Activated T-helper 1 cell treated with anti-CD3 and anti-CD28 coated beads, Interleukin-12 subunit alpha, Interleukin-12 subunit beta, Interleukin-2, Interleukin-4 antibody, amounts not matched to agents 30 ng/mL and 10 ng/mL and 1 ng/mL, durations not matched to agents 14 hours and 24 hours and 36 hours (primary cell): ENCODE measurements around the gene SLC38A8. TPM values are rescaled to one million over a fixed set of nuclear protein-coding genes. Genes with fewer than 3 reads are reported as not detected.

ENCODE experiments used
- DNase-seq: peaks from one replicate; pipeline ENCODE4 v3.0.0; 2021; ENCODE audit warnings: low spot score
- H3K27ac Mint-ChIP-seq: one replicate; pipeline ENCODE4 v1.8.0; 2021; ENCODE audit warnings: mild to moderate bottlenecking, mixed read lengths
- H3K27me3 Mint-ChIP-seq: one replicate; pipeline ENCODE4 v1.8.0; 2022; ENCODE audit warnings: mild to moderate bottlenecking, moderate library complexity, mixed read lengths; ENCODE audit not compliant: insufficient read depth
- H3K36me3 Mint-ChIP-seq: one replicate; pipeline ENCODE4 v1.8.0; 2021; ENCODE audit warnings: low read depth, mixed read lengths
- H3K4me1 Mint-ChIP-seq: one replicate; pipeline ENCODE4 v1.8.0; 2021; ENCODE audit warnings: low read depth, mixed read lengths
- H3K4me3 Mint-ChIP-seq: one replicate; pipeline ENCODE4 v1.8.0; 2021; ENCODE audit warnings: mild to moderate bottlenecking, moderate library complexity, mixed read lengths
- H3K9me3 Mint-ChIP-seq: one replicate; pipeline ENCODE4 v1.8.0; 2021; ENCODE audit warnings: mixed read lengths
- intact Hi-C: fragments of 100-400 bp; cut with micrococcal nuclease; formaldehyde crosslinking; loops from one replicate; pipeline ENCODE4 v1.15.1; 2024
- total RNA-seq: library from RNA; stranded (reverse); gene quantifications from 2 replicates; pipeline ENCODE4 v1.2.3, GENCODE V29; 2022

SLC38A8 gene
- total RNA-seq, 1 donor from 2014 or later, result not detected

GRCh38 chr16:83992624-83993023 lies 50.0 kb downstream of the SLC38A8 start:
- H3K27me3 Mint-ChIP-seq, result peaks cover 14% of the 10 kb centered on the region
- no peaks in the 10 kb centered on the region for H3K4me1 Mint-ChIP-seq
- no peak overlapping the region for H3K4me3 Mint-ChIP-seq
- no peak overlapping the region for H3K27ac Mint-ChIP-seq
- intact Hi-C loops, result no loop called here
- peaks cover 4% of the 10 kb centered on the region for H3K9me3 Mint-ChIP-seq
- no peak for DNase-seq
- H3K36me3 Mint-ChIP-seq, result no peaks in the 10 kb centered on the region

- no peaks in the 10 kb centered on the region for H3K4me1 Mint-ChIP-seq
- intact Hi-C loops, result no loop called here
- no peak overlapping the region for H3K27ac Mint-ChIP-seq
- H3K4me3 Mint-ChIP-seq, result no peak overlapping the region
- H3K36me3 Mint-ChIP-seq, result no peaks in the 10 kb centered on the region
- peaks cover 4% of the 10 kb centered on the region for H3K9me3 Mint-ChIP-seq
- DNase-seq, result no peak
- H3K27me3 Mint-ChIP-seq, result peaks cover 17% of the 10 kb centered on the region
These were observed 52.1 kb downstream of the SLC38A8 start for GRCh38 chr16:83990492-83990891.

GRCh38 chr16:83989300-83989699 lies 53.3 kb downstream of the SLC38A8 start:
- Mint-ChIP-seq H3K9me3 (peaks cover 4% of the 10 kb centered on the region), H3K27ac (no peak overlapping the region), H3K36me3 (no peaks in the 10 kb centered on the region), H3K4me1 (no peaks in the 10 kb centered on the region), H3K27me3 (peaks cover 9% of the 10 kb centered on the region), H3K4me3 (no peak overlapping the region)
- no peak for DNase-seq
- intact Hi-C loops, result no loop called here

- H3K27ac Mint-ChIP-seq, result no peak overlapping the region
- H3K4me3 Mint-ChIP-seq, result no peak overlapping the region
- H3K27me3 Mint-ChIP-seq, result peaks cover 10% of the 10 kb centered on the region
- H3K36me3 Mint-ChIP-seq, result no peaks in the 10 kb centered on the region
- H3K9me3 Mint-ChIP-seq, result peaks cover 6% of the 10 kb centered on the region
- H3K4me1 Mint-ChIP-seq, result no peaks in the 10 kb centered on the region
- intact Hi-C loops, result no loop called here
- DNase-seq, result no peak
These were observed 59.1 kb downstream of the SLC38A8 start for GRCh38 chr16:83983491-83983890.

GRCh38 chr16:83981799-83982198 lies 60.8 kb downstream of the SLC38A8 start:
- Mint-ChIP-seq H3K9me3 (peaks cover 6% of the 10 kb centered on the region), H3K4me3 (no peak overlapping the region), H3K27me3 (peaks cover 2% of the 10 kb centered on the region), H3K4me1 (no peaks in the 10 kb centered on the region), H3K27ac (no peak overlapping the region), H3K36me3 (no peaks in the 10 kb centered on the region)
- intact Hi-C loops, result no loop called here
- no peak for DNase-seq

GRCh38 chr16:83980794-83981193 lies 61.8 kb downstream of the SLC38A8 start:
- H3K27ac Mint-ChIP-seq, result no peak overlapping the region

GRCh38 chr16:83979441-83979840 lies 63.2 kb downstream of the SLC38A8 start:
- DNase-seq, result no peak
- intact Hi-C loops, result no loop called here
- Mint-ChIP-seq H3K36me3 (no peaks in the 10 kb centered on the region), H3K27ac (no peak overlapping the region), H3K4me3 (no peak overlapping the region), H3K27me3 (peaks cover 2% of the 10 kb centered on the region), H3K4me1 (no peaks in the 10 kb centered on the region), H3K9me3 (peaks cover 6% of the 10 kb centered on the region)

More at GRCh38 chr16:83980794-83981193, 61.8 kb downstream of the SLC38A8 start:
- Mint-ChIP-seq H3K9me3 (peaks cover 6% of the 10 kb centered on the region), H3K4me1 (no peaks in the 10 kb centered on the region), H3K27me3 (peaks cover 2% of the 10 kb centered on the region), H3K4me3 (no peak overlapping the region), H3K36me3 (no peaks in the 10 kb centered on the region)
- intact Hi-C loops, result no loop called here
- DNase-seq, result no peak

- Mint-ChIP-seq H3K27ac (no peak overlapping the region), H3K27me3 (peaks cover 2% of the 10 kb centered on the region), H3K4me3 (no peak overlapping the region), H3K36me3 (no peaks in the 10 kb centered on the region), H3K9me3 (peaks cover 6% of the 10 kb centered on the region), H3K4me1 (no peaks in the 10 kb centered on the region)
- no peak for DNase-seq
- intact Hi-C loops, result no loop called here
These were observed 64.1 kb downstream of the SLC38A8 start for GRCh38 chr16:83978401-83978904.

- H3K27ac Mint-ChIP-seq, result no peak overlapping the region
- intact Hi-C loops, result no loop called here
- H3K4me3 Mint-ChIP-seq, result no peak overlapping the region
These were observed 65.4 kb downstream of the SLC38A8 start for GRCh38 chr16:83977056-83977815.

GRCh38 chr16:83975590-83976260 lies 66.9 kb downstream of the SLC38A8 start:
- no peak overlapping the region for H3K4me3 Mint-ChIP-seq
- no peaks in the 10 kb centered on the region for H3K4me1 Mint-ChIP-seq
- peaks cover 6% of the 10 kb centered on the region for H3K9me3 Mint-ChIP-seq
- no peaks in the 10 kb centered on the region for H3K36me3 Mint-ChIP-seq
- intact Hi-C loops, result no loop called here
- H3K27ac Mint-ChIP-seq, result no peak overlapping the region
- no peaks in the 10 kb centered on the region for H3K27me3 Mint-ChIP-seq
- no peak for DNase-seq

More at GRCh38 chr16:83977056-83977815, 65.4 kb downstream of the SLC38A8 start:
- H3K27me3 Mint-ChIP-seq, result no peaks in the 10 kb centered on the region
- no peaks in the 10 kb centered on the region for H3K4me1 Mint-ChIP-seq
- H3K9me3 Mint-ChIP-seq, result peaks cover 6% of the 10 kb centered on the region
- H3K36me3 Mint-ChIP-seq, result no peaks in the 10 kb centered on the region
- DNase-seq, result no peak

GRCh38 chr16:83974475-83974874 lies 68.1 kb downstream of the SLC38A8 start:
- intact Hi-C loops, result no loop called here
- Mint-ChIP-seq H3K4me3 (no peak overlapping the region), H3K27me3 (peaks cover 6% of the 10 kb centered on the region), H3K27ac (no peak overlapping the region), H3K9me3 (peaks cover 6% of the 10 kb centered on the region), H3K4me1 (no peaks in the 10 kb centered on the region), H3K36me3 (no peaks in the 10 kb centered on the region)
- no peak for DNase-seq

- no peaks in the 10 kb centered on the region for H3K36me3 Mint-ChIP-seq
- no peak for DNase-seq
- H3K27me3 Mint-ChIP-seq, result peaks cover 10% of the 10 kb centered on the region
- H3K27ac Mint-ChIP-seq, result no peak overlapping the region
- H3K4me1 Mint-ChIP-seq, result no peaks in the 10 kb centered on the region
- no peak overlapping the region for H3K4me3 Mint-ChIP-seq
- peaks cover 1% of the 10 kb centered on the region for H3K9me3 Mint-ChIP-seq
- intact Hi-C loops, result no loop called here
These were observed 68.8 kb downstream of the SLC38A8 start for GRCh38 chr16:83973581-83974385.

GRCh38 chr16:83973077-83973476 lies 69.5 kb downstream of the SLC38A8 start:
- H3K4me3 Mint-ChIP-seq, result no peak overlapping the region
- DNase-seq, result no peak
- intact Hi-C loops, result no loop called here
- no peaks in the 10 kb centered on the region for H3K36me3 Mint-ChIP-seq
- H3K27me3 Mint-ChIP-seq, result peaks cover 10% of the 10 kb centered on the region
- H3K4me1 Mint-ChIP-seq, result no peaks in the 10 kb centered on the region
- H3K9me3 Mint-ChIP-seq, result no peaks in the 10 kb centered on the region
- H3K27ac Mint-ChIP-seq, result no peak overlapping the region
